H9 (cell line): ENCODE measurements around the gene ANO10. TPM values are rescaled to one million over a fixed set of nuclear protein-coding genes. Genes with fewer than 3 reads are reported as not detected.

Source experiments
- DNase-seq: peaks from one replicate; pipeline ENCODE4 v3.0.0-alpha.2; 2017
- H2AFZ ChIP-seq: one replicate; pipeline ENCODE4 v1.6.1; 2013; ENCODE audit warnings: mild to moderate bottlenecking, low read length, control low read depth, moderate library complexity
- H2AK5ac ChIP-seq: 2 replicates; pipeline ENCODE4 v1.6.1; 2013; ENCODE audit warnings: low read length, control low read depth, mixed read lengths; ENCODE audit not compliant: insufficient read length
- H2BK120ac ChIP-seq: one replicate; pipeline ENCODE4 v1.6.1; 2013; ENCODE audit warnings: low read depth, mild to moderate bottlenecking, low read length, control low read depth, inconsistent platforms; ENCODE audit not compliant: poor library complexity, severe bottlenecking
- H2BK12ac ChIP-seq: 2 replicates; pipeline ENCODE4 v1.6.1; 2013; ENCODE audit warnings: low read length, control low read depth, mixed read lengths, low read depth; ENCODE audit not compliant: insufficient read length
- H2BK15ac ChIP-seq: 2 replicates; pipeline ENCODE4 v1.6.1; 2013; ENCODE audit warnings: low read depth, low read length, control low read depth
- H2BK20ac ChIP-seq: one replicate; pipeline ENCODE4 v1.6.1; 2013; ENCODE audit warnings: low read depth, mild to moderate bottlenecking, low read length, control low read depth, inconsistent platforms; ENCODE audit not compliant: poor library complexity, severe bottlenecking
- H2BK5ac ChIP-seq: 2 replicates; pipeline ENCODE4 v1.6.1; 2013; ENCODE audit warnings: low read length, control low read depth, mixed read lengths; ENCODE audit not compliant: insufficient read length
- H3K14ac ChIP-seq: 2 replicates; pipeline ENCODE4 v1.6.1; 2013; ENCODE audit warnings: low read length, control low read depth; ENCODE audit not compliant: insufficient read depth
- H3K18ac ChIP-seq: 2 replicates; pipeline ENCODE4 v1.6.1; 2013; ENCODE audit warnings: low read depth, mild to moderate bottlenecking, mixed read lengths, low read length, control low read depth; ENCODE audit not compliant: insufficient read length
- H3K23ac ChIP-seq: 2 replicates; pipeline ENCODE4 v1.6.1; 2013; ENCODE audit warnings: low read length, control low read depth, mixed read lengths, low read depth; ENCODE audit not compliant: insufficient read length
- H3K23me2 ChIP-seq: 2 replicates; pipeline ENCODE4 v1.6.1; 2013; ENCODE audit warnings: low read depth, mild to moderate bottlenecking, mixed read lengths, low read length, control low read depth; ENCODE audit not compliant: insufficient read length, poor library complexity, severe bottlenecking
- H3K27ac ChIP-seq: 2 replicates; pipeline ENCODE4 v1.5.1; 2013; ENCODE audit warnings: low read length, control low read depth, mixed read lengths, low read depth; ENCODE audit not compliant: insufficient read length
- H3K27me3 ChIP-seq: 2 replicates; pipeline ENCODE4 v1.6.1; 2013; ENCODE audit warnings: low read length, control low read depth, inconsistent platforms; ENCODE audit not compliant: insufficient read depth
- H3K4ac ChIP-seq: 2 replicates; pipeline ENCODE4 v1.6.1; 2013; ENCODE audit warnings: low read depth, mild to moderate bottlenecking, control low read depth, inconsistent platforms, low read length, moderate library complexity
- H3K4me1 ChIP-seq: 2 replicates; pipeline ENCODE4 v1.6.1; 2013; ENCODE audit warnings: low read length, control low read depth, inconsistent platforms; ENCODE audit not compliant: insufficient read depth
- H3K4me2 ChIP-seq: 2 replicates; pipeline ENCODE4 v1.6.1; 2013; ENCODE audit warnings: low read length, control low read depth, mixed read lengths; ENCODE audit not compliant: insufficient read length, insufficient read depth
- H3K56ac ChIP-seq: 2 replicates; pipeline ENCODE4 v1.6.1; 2013; ENCODE audit warnings: low read depth, mild to moderate bottlenecking, mixed read lengths, low read length, control low read depth; ENCODE audit not compliant: insufficient read length
- H3K79me1 ChIP-seq: 2 replicates; pipeline ENCODE4 v1.6.1; 2013; ENCODE audit warnings: low read depth, mild to moderate bottlenecking, moderate library complexity, low read length, control low read depth, inconsistent platforms; ENCODE audit not compliant: insufficient read depth, poor library complexity, severe bottlenecking
- H3K79me2 ChIP-seq: 2 replicates; pipeline ENCODE4 v1.6.1; 2013; ENCODE audit warnings: low read length, control low read depth, inconsistent platforms; ENCODE audit not compliant: insufficient read depth
- H3K9ac ChIP-seq: 2 replicates; pipeline ENCODE4 v1.6.1; 2013; ENCODE audit warnings: low read length, control low read depth, mixed read lengths; ENCODE audit not compliant: insufficient read length; ENCODE audit errors: extremely low read depth
- H3K9me3 ChIP-seq: one replicate; pipeline ENCODE4 v1.6.1; 2013; ENCODE audit warnings: low read depth, low read length, inconsistent platforms; ENCODE audit not compliant: control insufficient read depth
- H3T11ph ChIP-seq: one replicate; pipeline ENCODE4 v1.6.1; 2013; ENCODE audit warnings: mild to moderate bottlenecking, low read length, control low read depth, inconsistent platforms
- H4K20me1 ChIP-seq: one replicate; pipeline ENCODE4 v1.6.1; 2013; ENCODE audit not compliant: control insufficient read depth, insufficient read length, insufficient read depth
- H4K5ac ChIP-seq: 2 replicates; pipeline ENCODE4 v1.6.1; 2013; ENCODE audit warnings: low read depth, mild to moderate bottlenecking, mixed read lengths, low read length, control low read depth; ENCODE audit not compliant: insufficient read length
- H4K8ac ChIP-seq: replicated peaks from 2 replicates; pipeline ENCODE4 v1.6.1; 2013; ENCODE audit warnings: low read length, control low read depth, mixed read lengths, low read depth; ENCODE audit not compliant: insufficient read length
- H4K91ac ChIP-seq: 2 replicates; pipeline ENCODE4 v1.6.1; 2013; ENCODE audit warnings: low read depth, mild to moderate bottlenecking, moderate library complexity, mixed read lengths, low read length, control low read depth; ENCODE audit not compliant: insufficient read length
- H3K27ac Mint-ChIP-seq, 3 experiments: 2 replicates in 2 of 3; 3 replicates in 1 of 3; pipeline ENCODE4 v1.8.0; 2020 to 2021; ENCODE audit warnings: mixed read lengths in 3 of 3, mild to moderate bottlenecking in 1 of 3, moderate library complexity in 1 of 3
- H3K27me3 Mint-ChIP-seq: 2 replicates; pipeline ENCODE4 v1.8.0; 2021; ENCODE audit warnings: low read depth, mild to moderate bottlenecking, moderate library complexity, mixed read lengths
- H3K36me3 Mint-ChIP-seq, 3 experiments: 2 replicates in 2 of 3; 3 replicates in 1 of 3; pipeline ENCODE4 v1.8.0; 2020 to 2021; ENCODE audit warnings: low read depth in 3 of 3, mixed read lengths in 3 of 3; ENCODE audit not compliant: insufficient read depth in 1 of 3
- H3K4me1 Mint-ChIP-seq, 2 experiments: 2 replicates each; pipeline ENCODE4 v1.8.0; 2020; ENCODE audit warnings: mixed read lengths in 2 of 2
- H3K4me3 Mint-ChIP-seq, 2 experiments: 2 replicates in 1 of 2; 3 replicates in 1 of 2; pipeline ENCODE4 v1.8.0; 2020 to 2021; ENCODE audit warnings: mild to moderate bottlenecking in 2 of 2, mixed read lengths in 2 of 2, moderate library complexity in 1 of 2
- H3K9me3 Mint-ChIP-seq, 2 experiments: 2 replicates in 1 of 2; 3 replicates in 1 of 2; pipeline ENCODE4 v1.8.0; 2020; ENCODE audit warnings: mild to moderate bottlenecking in 2 of 2, mixed read lengths in 2 of 2, moderate library complexity in 1 of 2
- CTCF ChIP-seq: fragments of 200-600 bp; sonication (generic); conservative IDR thresholded peaks from 3 replicates; pipeline ENCODE4 v1.8.0; 2021; ENCODE audit warnings: antibody characterized with exemption, mild to moderate bottlenecking
- WGBS: extraction: QIAGEN DNeasy Blood & Tissue Kit; methylation state at CpG from one replicate; pipeline ENCODE4 v1.1.7; 2013; ENCODE audit warnings: missing lambda C conversion rate, low lambda C conversion rate, mixed read lengths; ENCODE audit not compliant: insufficient read length; ENCODE audit errors: extremely low coverage; 5-methylcytosine and 5-hydroxymethylcytosine counted together
- total RNA-seq: library from RNA; stranded (reverse); gene quantifications from 2 replicates; pipeline ENCODE4 v1.2.1, GENCODE V29; 2021

ANO10 gene
- total RNA-seq, 1 experiment from 2014 or later, result 38.7 TPM

- Mint-ChIP-seq H3K27ac (no peak overlapping the region), H3K27me3 (peaks cover 1% of the 10 kb centered on the region; the same call in 1 of the 2 replicates), H3K9me3 (no peaks in the 10 kb centered on the region; a peak in 1 of 5 replicates), H3K36me3 (peaks cover 0 to 5% (median under 1%) of the 10 kb centered on the region in 3 experiments; a peak in 1 of 7 replicates), H3K4me3 (no peak overlapping the region), H3K4me1 (peaks cover 32 to 33% of the 10 kb centered on the region in 2 experiments)
- Histone ChIP-seq H2BK12ac (no peak overlapping the region), H2BK15ac (no peak overlapping the region), H3K56ac (no peak overlapping the region), H3K27ac (no peak overlapping the region), H3K27me3 (no peaks in the 10 kb centered on the region), H3T11ph (no peak overlapping the region), H3K79me1 (no peaks in the 10 kb centered on the region), H4K8ac (no peak overlapping the region), H3K9me3 (no peaks in the 10 kb centered on the region), H3K23me2 (no peaks in the 10 kb centered on the region), H2AK5ac (no peak overlapping the region), H4K20me1 (no peaks in the 10 kb centered on the region), H2BK5ac (no peak overlapping the region), H4K91ac (no peak overlapping the region), H3K14ac (no peak overlapping the region), H3K79me2 (no peaks in the 10 kb centered on the region), H4K5ac (no peak overlapping the region), H3K4ac (no peak overlapping the region), H2BK120ac (no peak overlapping the region), H3K4me1 (peaks cover 7% of the 10 kb centered on the region; the same call in 1 of the 2 replicates), H2BK20ac (no peak overlapping the region), H2AFZ (no peak overlapping the region), H3K9ac (no peak overlapping the region), H3K23ac (no peak overlapping the region), H3K4me2 (no peak overlapping the region), H3K18ac (no peak overlapping the region)
- WGBS, result no CpG with 5 or more reads among the region's 3 CpGs
- DNase-seq, result no peak
- no peak for TF ChIP-seq CTCF
These were observed 250.3 kb downstream of the ANO10 start for GRCh38 chr3:43371494-43371893.
